GM12878 (cell line): ENCODE results near the gene DNAJC22. TPM values are rescaled to one million over a fixed set of nuclear protein-coding genes. Genes with fewer than 3 reads are reported as not detected.

Experiments used
- ATAC-seq: fragments of 200-7000 bp; cut with Tn5 transposase; 3 replicates; pipeline ENCODE4 v1.9.1; 2020; ENCODE audit warnings: mild to moderate bottlenecking, moderate library complexity
- BruUV-seq: library from RNA; stranded (reverse); fragments of 400-500 nt; replicated peaks from 2 replicates; lab custom pipeline; 2021; lab: Mats Ljungman, UMichigan
- CTCF ChIA-PET: fragments of 300-600 bp; sonication (Branson Sonifier 250); formaldehyde crosslinking; extraction: SDS; loops from one replicate; lab custom pipeline; 2021; ENCODE audit warnings: inconsistent platforms; lab: Yijun Ruan, JAX
- POLR2A ChIA-PET: fragments of 350-600 bp; formaldehyde crosslinking; extraction: SDS; loops from one replicate; lab custom pipeline; 2021; ENCODE audit warnings: inconsistent platforms; lab: Charles Lee
- RAD21 ChIA-PET: fragments of 300-600 bp; sonication (Branson Sonifier 250); formaldehyde crosslinking; loops from one replicate; lab custom pipeline; 2023; ENCODE audit warnings: antibody characterized with exemption; ENCODE audit not compliant: unreplicated experiment; lab: Charles Lee
- SMC1A ChIA-PET: fragments of 300-600 bp; sonication (Branson Sonifier 250); formaldehyde crosslinking; loops from one replicate; lab custom pipeline; 2023; ENCODE audit not compliant: unreplicated experiment, uncharacterized antibody; lab: Charles Lee
- DNase-seq: peaks from one replicate; pipeline ENCODE4 v3.0.0-alpha.2; 2011; ENCODE audit warnings: low read depth, low spot score
- FAIRE-seq: peaks from 3 replicates; lab custom pipeline; 2011; peaks lifted over from hg19 to GRCh38; lab: Jason Lieb, UNC
- H2AFZ ChIP-seq: 2 replicates; pipeline ENCODE4 v1.6.0; 2011; ENCODE audit warnings: low read depth, low read length, control low read depth; ENCODE audit not compliant: control insufficient read depth
- H3K27ac ChIP-seq: 2 replicates; pipeline ENCODE4 v1.5.1; 2011; ENCODE audit warnings: control low read depth; ENCODE audit not compliant: control insufficient read depth, insufficient read depth
- H3K27me3 ChIP-seq, 2 experiments: replicated peaks in 1 of 2; 2 replicates each; pipeline versions ENCODE4 v1.6.0 to v1.6.1; 2011; ENCODE audit warnings: low read length in 1 of 2; ENCODE audit not compliant: control insufficient read depth in 2 of 2, insufficient read depth in 2 of 2
- H3K36me3 ChIP-seq, 2 experiments: 2 replicates each; pipeline ENCODE4 v1.5.1; 2011; ENCODE audit warnings: low read length in 1 of 2; ENCODE audit not compliant: control insufficient read depth in 2 of 2, insufficient read depth in 2 of 2
- H3K4me1 ChIP-seq: 2 replicates; pipeline ENCODE4 v1.6.1; 2011; ENCODE audit warnings: mild to moderate bottlenecking, low read length, moderate library complexity, mixed read lengths; ENCODE audit not compliant: control insufficient read depth, insufficient read depth
- H3K4me2 ChIP-seq: 2 replicates; pipeline ENCODE4 v1.6.0; 2011; ENCODE audit warnings: control low read depth; ENCODE audit not compliant: control insufficient read depth, insufficient read depth
- H3K4me3 ChIP-seq: fragments of 200-600 bp; sonication (generic); 2 replicates; pipeline ENCODE4 v1.5.1; 2016
- H3K79me2 ChIP-seq: 2 replicates; pipeline ENCODE4 v1.6.0; 2011; ENCODE audit warnings: low read length; ENCODE audit not compliant: control insufficient read depth, insufficient read depth
- H3K9ac ChIP-seq: 2 replicates; pipeline ENCODE4 v1.8.0; 2011; ENCODE audit warnings: low read length, control low read depth, mixed read lengths; ENCODE audit not compliant: control insufficient read depth, insufficient read depth
- H3K9me3 ChIP-seq: replicated peaks from 3 replicates; pipeline ENCODE4 v1.5.1; 2011; ENCODE audit warnings: mild to moderate bottlenecking, low read length; ENCODE audit not compliant: control insufficient read depth, insufficient read depth
- H4K20me1 ChIP-seq: 2 replicates; pipeline ENCODE4 v1.6.0; 2011; ENCODE audit not compliant: control insufficient read depth, insufficient read depth
- ETV6 ChIP-seq, 2 experiments: fragments of 450-650 bp in 1 of 2; IDR thresholded peaks in 1 of 2; conservative IDR thresholded peaks in 1 of 2; 2 replicates each; pipeline ENCODE4 v1.6.1; 2014; ENCODE audit warnings: antibody characterized with exemption in 1 of 2, borderline replicate concordance in 1 of 2, low read depth in 1 of 2, mild to moderate bottlenecking in 1 of 2, moderate library complexity in 1 of 2
- HCFC1 ChIP-seq: fragments of 150-350 bp; IDR thresholded peaks from 2 replicates; pipeline ENCODE4 v1.6.1; 2014; ENCODE audit warnings: low read length
- IRF5 ChIP-seq: fragments of 450-650 bp; IDR thresholded peaks from 2 replicates; pipeline ENCODE4 v1.6.1; 2017; ENCODE audit warnings: borderline replicate concordance
- POU2F2 ChIP-seq: IDR thresholded peaks from 3 replicates; pipeline ENCODE4 v1.6.1; 2011; ENCODE audit warnings: low read depth, mild to moderate bottlenecking, low read length, borderline replicate concordance
- WGBS: methylation state at CpG from one replicate; pipeline ENCODE4 v1.1.6; 2016; ENCODE audit warnings: low lambda C conversion rate; ENCODE audit not compliant: insufficient replicate concordance, insufficient coverage; ENCODE audit errors: missing lambda C conversion rate; 5-methylcytosine and 5-hydroxymethylcytosine counted together
- in situ Hi-C: fragments of 300-500 bp; cut with MboI; formaldehyde crosslinking; loops from 9 replicates; pipeline ENCODE4 v1.14.3; 2018; ENCODE audit warnings: mixed read lengths
- intact Hi-C: fragments of 100-400 bp; cut with micrococcal nuclease; formaldehyde crosslinking; loops from one replicate; pipeline ENCODE4 v1.14.2; 2022; ENCODE audit not compliant: unreplicated experiment
- polyA plus RNA-seq, 11 experiments: library from polyadenylated mRNA; depleted of rRNA in 4 of 11; unstranded in 6 of 11; stranded (reverse) in 5 of 11; fragments of >200 nt; fragmentation: Nextera tagmentation in 4 of 11; fragmentation: Illumina TruSeq in 1 of 11; extraction: Ambion mirVana in 4 of 11; extraction: Trizol in 1 of 11; gene quantifications; 1 replicate in 1 of 11; 2 replicates in 10 of 11; pipeline versions ENCODE4 v1.2.1 to v1.2.3, GENCODE V29; 2011 to 2016; ENCODE audit warnings: inconsistent platforms in 2 of 11, missing spikeins in 2 of 11, low read depth in 1 of 11
- total RNA-seq, 4 experiments: library from RNA; depleted of rRNA in 3 of 4; stranded (reverse); fragments of >200 nt in 3 of 4; fragmentation: Illumina TruSeq in 1 of 4; extraction: Trizol in 1 of 4; gene quantifications; 2 replicates each; pipeline versions ENCODE4 v1.2.1 to v1.2.3, GENCODE V29; 2013 to 2021

Gene DNAJC22
- total and polyA plus RNA-seq, 10 of the 15 experiments (the other 5 are each of a cell fraction or from before 2014, with no cell fraction given) = 0.06 to 0.61 (median 0.13) TPM; not detected in 3

GRCh38 chr12:49339464-49339861, 7.2 kb upstream of the DNAJC22 start:
- ChIA-PET SMC1A (interaction anchor here (1.4 kb wide), 1 partner anchor 51 kb away, joined by 3 read pairs; no protein-coding TSS in a partner anchor), POLR2A (no interaction called here), CTCF (interaction anchor here (1.1 to 1.3 kb wide), 2 partner anchors 44 to 51 kb away, joined by 3 to 4 read pairs; partner anchors contain the start of gene PRPH)
- intact Hi-C loops (no loop called here), in situ Hi-C loops (loop anchor here (5.0 kb wide), 1 partner anchor 52 kb away; no protein-coding TSS in a partner anchor)
- no peaks in the 10 kb centered on the region; the same call in 1 of the 2 replicates for H4K20me1 ChIP-seq
- H3K4me3 ChIP-seq = no peak overlapping the region
- H2AFZ ChIP-seq = no peak overlapping the region
- BruUV-seq = no TSS peak
- H3K36me3 ChIP-seq = no peaks in the 10 kb centered on the region
- WGBS = 53% methylated on average over 5 of the region's 5 CpGs
- peaks cover 23 to 29% of the 10 kb centered on the region in 2 experiments for H3K27me3 ChIP-seq
- H3K4me1 ChIP-seq = peaks cover 17% of the 10 kb centered on the region
- no peaks in the 10 kb centered on the region; the same call in 2 of the 3 replicates for H3K9me3 ChIP-seq
- no peak overlapping the region for H3K9ac ChIP-seq
- TF ChIP-seq POU2F2 = no peak
- TF ChIP-seq ETV6 (conservative IDR thresholded peaks at IDR 0.05 in 1 of 2, IDR thresholded peaks at IDR 0.05 in 1 of 2; ENCODE audit: borderline replicate concordance in 1 of 2, low read depth in 1 of 2) = no peak
- TF ChIP-seq IRF5 = no peak
- TF ChIP-seq HCFC1 = no peak
- TF ChIP-seq, all 136 proteins: peak for 0
- no peak overlapping the region for H3K27ac ChIP-seq
- DNase-seq = no peak
- H3K79me2 ChIP-seq = no peaks in the 10 kb centered on the region
- no peak overlapping the region for H3K4me2 ChIP-seq
- no peak for FAIRE-seq
- no peak for ATAC-seq
- RAD21 ChIA-PET = no interaction called here
